HL-60 (cell line): ENCODE data around the gene MAD1L1.

Source experiments
- CTCF ChIP-seq: IDR thresholded peaks from one replicate; pipeline ENCODE4 v1.5.1; 2011; ENCODE audit warnings: low read length, control low read depth, inconsistent platforms; ENCODE audit not compliant: insufficient read depth
- GABPA ChIP-seq: IDR thresholded peaks from 2 replicates; pipeline ENCODE4 v1.6.1; 2012; ENCODE audit warnings: low read depth
- POLR2AphosphoS5 ChIP-seq: IDR thresholded peaks from 2 replicates; pipeline ENCODE4 v1.6.1; 2012; ENCODE audit warnings: low read depth
- SPI1 ChIP-seq: IDR thresholded peaks from 2 replicates; pipeline ENCODE4 v1.6.1; 2012; ENCODE audit warnings: low read depth, mild to moderate bottlenecking, borderline replicate concordance
- TF ChIP-seq, protein P1 (sequence below): IDR thresholded peaks from 2 replicates; pipeline ENCODE4 v1.6.1; 2012; ENCODE audit warnings: low read depth; ENCODE audit not compliant: insufficient replicate concordance

DNA sequence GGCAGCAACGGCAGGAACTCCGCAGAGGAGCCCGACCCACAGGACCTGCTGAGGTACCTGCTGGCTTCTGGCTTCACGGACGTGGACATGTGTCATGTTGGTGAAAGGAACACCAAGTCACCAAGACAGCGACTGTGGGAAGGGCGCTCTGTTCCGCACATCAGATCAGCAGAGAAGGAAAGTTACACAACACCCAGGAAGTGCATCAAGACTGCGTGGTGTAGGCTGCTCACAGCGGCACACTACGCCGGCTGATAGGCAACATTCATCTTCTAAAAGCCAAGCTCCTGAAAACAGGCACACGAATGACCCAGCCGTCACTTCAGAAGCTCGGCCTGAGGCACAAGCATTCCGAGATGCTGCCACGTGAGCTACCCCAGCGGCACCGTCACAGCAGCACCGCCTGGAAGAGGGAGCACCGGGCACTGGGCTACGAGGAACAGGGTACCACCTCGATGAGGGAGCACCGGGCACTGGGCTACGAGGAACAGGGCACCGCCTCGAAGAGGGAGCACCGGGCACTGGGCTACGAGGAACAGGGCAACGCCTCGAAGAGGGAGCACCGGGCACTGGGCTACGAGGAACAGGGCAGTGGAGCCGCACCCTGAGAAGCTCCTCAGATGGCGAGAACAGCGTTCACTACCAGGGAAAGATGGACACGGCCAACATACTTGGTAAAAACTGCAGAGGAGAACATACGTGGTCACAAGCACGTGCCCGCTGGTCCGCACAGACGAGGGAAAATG lies 86.7 kb downstream of the MAD1L1 start:
- TF ChIP-seq CTCF (no peak), POLR2AphosphoS5 (no peak), SPI1 (no peak), GABPA (no peak)
- TF ChIP-seq, protein P1, sequence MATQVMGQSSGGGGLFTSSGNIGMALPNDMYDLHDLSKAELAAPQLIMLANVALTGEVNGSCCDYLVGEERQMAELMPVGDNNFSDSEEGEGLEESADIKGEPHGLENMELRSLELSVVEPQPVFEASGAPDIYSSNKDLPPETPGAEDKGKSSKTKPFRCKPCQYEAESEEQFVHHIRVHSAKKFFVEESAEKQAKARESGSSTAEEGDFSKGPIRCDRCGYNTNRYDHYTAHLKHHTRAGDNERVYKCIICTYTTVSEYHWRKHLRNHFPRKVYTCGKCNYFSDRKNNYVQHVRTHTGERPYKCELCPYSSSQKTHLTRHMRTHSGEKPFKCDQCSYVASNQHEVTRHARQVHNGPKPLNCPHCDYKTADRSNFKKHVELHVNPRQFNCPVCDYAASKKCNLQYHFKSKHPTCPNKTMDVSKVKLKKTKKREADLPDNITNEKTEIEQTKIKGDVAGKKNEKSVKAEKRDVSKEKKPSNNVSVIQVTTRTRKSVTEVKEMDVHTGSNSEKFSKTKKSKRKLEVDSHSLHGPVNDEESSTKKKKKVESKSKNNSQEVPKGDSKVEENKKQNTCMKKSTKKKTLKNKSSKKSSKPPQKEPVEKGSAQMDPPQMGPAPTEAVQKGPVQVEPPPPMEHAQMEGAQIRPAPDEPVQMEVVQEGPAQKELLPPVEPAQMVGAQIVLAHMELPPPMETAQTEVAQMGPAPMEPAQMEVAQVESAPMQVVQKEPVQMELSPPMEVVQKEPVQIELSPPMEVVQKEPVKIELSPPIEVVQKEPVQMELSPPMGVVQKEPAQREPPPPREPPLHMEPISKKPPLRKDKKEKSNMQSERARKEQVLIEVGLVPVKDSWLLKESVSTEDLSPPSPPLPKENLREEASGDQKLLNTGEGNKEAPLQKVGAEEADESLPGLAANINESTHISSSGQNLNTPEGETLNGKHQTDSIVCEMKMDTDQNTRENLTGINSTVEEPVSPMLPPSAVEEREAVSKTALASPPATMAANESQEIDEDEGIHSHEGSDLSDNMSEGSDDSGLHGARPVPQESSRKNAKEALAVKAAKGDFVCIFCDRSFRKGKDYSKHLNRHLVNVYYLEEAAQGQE, result no peak
